HepG2 (cell line): Measurements from ENCODE around the gene SPTB. TPM values are rescaled to one million over a fixed set of nuclear protein-coding genes. Genes with fewer than 3 reads are reported as not detected.

Source experiments
- CHCHD3 ChIP-seq: sonication (generic); formaldehyde crosslinking; IDR thresholded peaks from 2 replicates; pipeline ENCODE4 v1.8.0; 2022; ENCODE audit warnings: mild to moderate bottlenecking, missing genetic modification reagents, moderate library complexity
- JARID2 ChIP-seq: sonication (generic); formaldehyde crosslinking; IDR thresholded peaks from 2 replicates; pipeline ENCODE4 v1.8.1; 2023; ENCODE audit warnings: missing genetic modification reagents, inconsistent platforms; ENCODE audit not compliant: insufficient replicate concordance
- NFIB ChIP-seq: sonication (generic); formaldehyde crosslinking; IDR thresholded peaks from 2 replicates; pipeline ENCODE4 v1.9.0; 2021; ENCODE audit warnings: missing genetic modification reagents, mild to moderate bottlenecking, borderline replicate concordance
- RERE ChIP-seq: IDR thresholded peaks from 2 replicates; pipeline ENCODE4 v1.6.1; 2016; ENCODE audit warnings: low read depth, missing genetic modification reagents, missing compliant biosample characterization
- SMAD1 ChIP-seq: sonication (generic); formaldehyde crosslinking; IDR thresholded peaks from 2 replicates; pipeline ENCODE4 v1.4.0; 2020; ENCODE audit warnings: missing genetic modification reagents, low read depth, mild to moderate bottlenecking, borderline replicate concordance
- SOX6 ChIP-seq, 2 experiments: fragments of 450-650 bp in 1 of 2; sonication (generic) in 1 of 2; formaldehyde crosslinking in 1 of 2; IDR thresholded peaks; 2 replicates each; pipeline versions ENCODE4 v1.4.0 to v1.6.1; 2017 to 2020; ENCODE audit warnings: antibody characterized with exemption in 1 of 2, mild to moderate bottlenecking in 1 of 2, missing genetic modification reagents in 1 of 2
- ZBTB34 ChIP-seq: sonication (generic); formaldehyde crosslinking; IDR thresholded peaks from 2 replicates; pipeline ENCODE4 v1.8.0; 2022; ENCODE audit warnings: mild to moderate bottlenecking, missing genetic modification reagents
- ZBTB37 ChIP-seq: sonication (generic); formaldehyde crosslinking; IDR thresholded peaks from 2 replicates; pipeline ENCODE4 v1.4.0; 2020; ENCODE audit warnings: mild to moderate bottlenecking, missing genetic modification reagents
- ZFP91 ChIP-seq: sonication (generic); formaldehyde crosslinking; IDR thresholded peaks from 2 replicates; pipeline ENCODE4 v1.9.0; 2022; ENCODE audit warnings: missing genetic modification reagents, mild to moderate bottlenecking, borderline replicate concordance
- ZNF383 ChIP-seq: sonication (generic); formaldehyde crosslinking; IDR thresholded peaks from 2 replicates; pipeline ENCODE4 v1.4.0; 2020; ENCODE audit warnings: missing genetic modification reagents, mild to moderate bottlenecking, borderline replicate concordance
- ZNF431 ChIP-seq: sonication (generic); formaldehyde crosslinking; IDR thresholded peaks from 2 replicates; pipeline ENCODE4 v1.9.0; 2022; ENCODE audit warnings: missing genetic modification reagents, low read depth, mild to moderate bottlenecking, borderline replicate concordance
- ZNF781 ChIP-seq: sonication (generic); formaldehyde crosslinking; IDR thresholded peaks from 2 replicates; pipeline ENCODE4 v1.5.1; 2020; ENCODE audit warnings: borderline replicate concordance, mild to moderate bottlenecking, missing genetic modification reagents; ENCODE audit errors: not compliant biosample characterization
- polyA plus RNA-seq, 8 experiments: library from polyadenylated mRNA; depleted of rRNA in 3 of 8; stranded (reverse) in 7 of 8; unstranded in 1 of 8; fragments of >200 nt; fragmentation: Illumina TruSeq in 4 of 8; extraction: Trizol in 4 of 8; gene quantifications; 2 replicates each; pipeline versions ENCODE4 v1.2.1 to v1.2.3, GENCODE V29; 2011 to 2016; ENCODE audit warnings: low read depth in 4 of 8, missing spikeins in 1 of 8, mixed read lengths in 1 of 8; ENCODE audit not compliant: insufficient read depth in 1 of 8
- total RNA-seq, 5 experiments: library from RNA; depleted of rRNA; stranded (reverse); fragments of >200 nt; fragmentation: Illumina TruSeq; extraction: Trizol; gene quantifications; 2 replicates each; pipeline ENCODE4 v1.2.3, GENCODE V29; 2016; ENCODE audit warnings: low read depth in 1 of 5
- TF ChIP-seq, protein P1 (sequence below): sonication (generic); formaldehyde crosslinking; IDR thresholded peaks from 2 replicates; pipeline ENCODE4 v1.5.0; 2020; ENCODE audit warnings: mild to moderate bottlenecking, missing genetic modification reagents, moderate library complexity

The SPTB gene
- total and polyA plus RNA-seq, 2 of the 13 experiments (the other 11 are each of a cell fraction or from before 2014, with no cell fraction given), result 0.01 to 0.02 TPM

DNA sequence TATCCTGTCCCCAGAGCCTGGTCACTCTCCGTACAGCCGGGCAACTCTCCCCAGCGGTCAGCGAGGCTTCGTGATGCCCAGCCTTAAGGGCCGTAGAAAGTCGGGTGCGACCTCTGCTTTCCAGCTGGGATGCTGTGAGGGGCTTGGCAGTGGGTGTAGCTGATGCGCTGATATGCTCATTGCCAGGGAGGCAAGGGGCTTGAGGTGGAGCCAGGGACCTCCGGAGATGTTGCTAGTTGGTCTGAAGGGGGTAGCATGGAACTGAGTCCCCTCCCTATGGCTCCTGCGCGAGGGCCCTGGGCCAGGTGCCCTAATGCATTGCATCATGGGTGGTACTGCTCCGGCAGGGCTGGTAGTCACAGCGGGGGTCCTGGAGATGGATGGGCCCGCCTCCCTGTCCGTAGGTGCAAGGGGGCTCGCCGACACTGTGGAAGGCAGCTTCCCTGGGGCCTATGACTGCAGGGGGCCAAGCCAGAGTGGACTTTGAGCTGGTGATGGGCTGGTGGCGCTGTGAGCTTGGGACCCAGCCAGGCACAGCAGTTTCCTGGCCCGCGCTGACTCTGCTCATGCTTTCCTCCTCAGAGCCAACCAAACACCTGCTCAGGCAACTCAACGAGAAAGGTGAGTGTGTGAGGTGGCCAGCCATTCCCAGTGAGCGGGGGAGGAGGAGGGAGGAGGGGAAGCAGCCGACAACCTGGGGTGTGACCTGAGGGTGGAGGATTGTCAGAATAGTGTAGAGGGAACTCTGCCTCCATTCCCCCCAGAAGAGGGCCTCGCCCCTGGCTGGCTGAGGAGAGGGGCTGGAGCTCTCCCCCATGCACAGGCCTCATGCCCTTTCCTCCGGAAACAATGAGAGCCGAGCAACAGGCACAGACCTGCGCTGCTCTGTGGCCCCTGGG is 143.2 kb downstream of the SPTB start (continued):
- TF ChIP-seq RERE (no peak), NFIB (no peak), ZNF431 (CRISPR knock-in tag) (no peak), JARID2 (CRISPR knock-in tag) (no peak), ZNF781 (CRISPR knock-in tag) (no peak), CHCHD3 (CRISPR knock-in tag) (no peak), ZBTB34 (CRISPR knock-in tag) (peak; percentile 86), SOX6 (IDR thresholded peaks at IDR 0.05) (no peak), SOX6 (CRISPR knock-in tag; IDR thresholded peaks at IDR 0.05) (0 out of 2 replicates have a peak, but pooled peaks have one; percentile 13), ZFP91 (peak; percentile 18; the same call in 1 of the 2 replicates), SMAD1 (CRISPR knock-in tag) (no peak), ZBTB37 (CRISPR knock-in tag) (peak; percentile 47; the same call in 1 of the 2 replicates), ZNF383 (CRISPR knock-in tag) (no peak)
- TF ChIP-seq, protein P1, sequence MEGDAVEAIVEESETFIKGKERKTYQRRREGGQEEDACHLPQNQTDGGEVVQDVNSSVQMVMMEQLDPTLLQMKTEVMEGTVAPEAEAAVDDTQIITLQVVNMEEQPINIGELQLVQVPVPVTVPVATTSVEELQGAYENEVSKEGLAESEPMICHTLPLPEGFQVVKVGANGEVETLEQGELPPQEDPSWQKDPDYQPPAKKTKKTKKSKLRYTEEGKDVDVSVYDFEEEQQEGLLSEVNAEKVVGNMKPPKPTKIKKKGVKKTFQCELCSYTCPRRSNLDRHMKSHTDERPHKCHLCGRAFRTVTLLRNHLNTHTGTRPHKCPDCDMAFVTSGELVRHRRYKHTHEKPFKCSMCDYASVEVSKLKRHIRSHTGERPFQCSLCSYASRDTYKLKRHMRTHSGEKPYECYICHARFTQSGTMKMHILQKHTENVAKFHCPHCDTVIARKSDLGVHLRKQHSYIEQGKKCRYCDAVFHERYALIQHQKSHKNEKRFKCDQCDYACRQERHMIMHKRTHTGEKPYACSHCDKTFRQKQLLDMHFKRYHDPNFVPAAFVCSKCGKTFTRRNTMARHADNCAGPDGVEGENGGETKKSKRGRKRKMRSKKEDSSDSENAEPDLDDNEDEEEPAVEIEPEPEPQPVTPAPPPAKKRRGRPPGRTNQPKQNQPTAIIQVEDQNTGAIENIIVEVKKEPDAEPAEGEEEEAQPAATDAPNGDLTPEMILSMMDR (CRISPR knock-in tag), result peak; percentile 40
